Nucleus accumbens (tissue), 56 donors: ENCODE measurements around the gene MEF2D.

Experiments used
- DNase-seq, 56 donors: peaks; one replicate each; lab custom pipeline; 2025; lab: John Stamatoyannopoulos, UW

The MEF2D gene

DNA sequence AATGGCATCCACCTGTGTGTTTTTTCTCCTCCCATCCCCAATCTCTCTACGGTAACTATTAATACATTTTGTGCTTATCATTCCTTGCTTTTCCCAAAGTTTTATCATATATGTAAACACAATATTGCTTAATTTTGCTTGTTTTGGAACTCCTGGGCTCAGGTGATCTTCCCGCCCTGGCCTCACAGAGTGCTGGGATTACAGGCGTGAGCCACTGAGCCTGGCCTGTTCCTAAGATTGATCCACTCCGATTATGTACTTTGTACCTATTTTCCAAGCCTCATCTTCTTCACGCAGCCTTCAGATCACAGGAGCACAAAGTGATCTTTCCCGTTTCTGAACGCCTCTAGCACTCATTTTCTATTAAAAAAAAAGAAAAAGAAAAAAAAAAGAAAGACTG is 45.2 kb downstream of the MEF2D start:
- DNase-seq: no peak

DNA sequence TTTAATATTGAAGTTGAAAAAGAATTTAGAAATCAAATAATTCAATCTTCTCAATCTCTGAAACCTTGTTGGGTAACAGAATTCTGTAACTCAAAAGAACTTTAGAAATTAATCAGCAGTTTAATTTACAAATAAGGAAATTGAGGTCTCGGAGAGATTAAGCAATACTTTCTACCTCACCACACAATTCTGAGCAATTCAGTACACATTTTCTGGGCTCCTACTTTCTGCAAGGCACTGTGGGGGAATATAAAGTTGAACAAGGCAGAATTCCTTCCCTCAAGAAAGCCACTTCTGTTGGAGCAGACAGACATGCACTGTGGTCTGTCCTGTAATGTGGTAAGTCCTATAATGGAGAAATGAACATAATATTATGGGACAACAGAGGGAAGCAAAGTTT is 47.7 kb downstream of the MEF2D start:
- no peak for DNase-seq

DNA sequence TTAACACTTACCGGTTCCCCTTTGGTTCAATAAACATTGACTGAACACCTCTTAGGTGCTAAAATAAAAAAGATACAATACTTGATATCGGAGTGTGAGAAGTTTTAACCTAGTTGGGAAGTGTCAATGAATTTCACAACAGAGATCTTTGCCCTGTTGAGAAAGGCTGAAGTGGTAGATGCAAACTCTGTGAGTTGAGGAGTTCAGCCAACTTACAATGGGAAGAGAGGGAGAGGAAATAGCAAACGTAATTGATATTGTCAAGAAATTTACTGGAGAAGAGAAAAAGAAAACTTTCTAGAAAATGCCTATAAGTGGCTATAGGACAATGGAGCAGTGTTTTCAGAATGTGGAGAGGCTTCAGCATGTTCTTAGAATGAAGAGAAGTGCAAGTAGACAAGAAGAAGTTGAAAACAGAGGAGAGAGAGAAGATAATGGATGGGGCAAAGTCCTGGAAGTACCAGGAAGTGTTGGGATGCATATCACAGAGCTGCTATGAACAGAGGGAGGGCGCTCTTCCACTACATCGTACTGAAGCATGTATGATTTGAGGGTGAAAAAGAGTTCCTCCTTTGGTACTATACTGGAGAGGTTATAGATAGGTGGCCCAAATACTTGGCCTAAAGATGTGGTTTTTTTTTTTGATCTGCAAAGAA is 48.9 kb downstream of the MEF2D start:
- DNase-seq: no peak

DNA sequence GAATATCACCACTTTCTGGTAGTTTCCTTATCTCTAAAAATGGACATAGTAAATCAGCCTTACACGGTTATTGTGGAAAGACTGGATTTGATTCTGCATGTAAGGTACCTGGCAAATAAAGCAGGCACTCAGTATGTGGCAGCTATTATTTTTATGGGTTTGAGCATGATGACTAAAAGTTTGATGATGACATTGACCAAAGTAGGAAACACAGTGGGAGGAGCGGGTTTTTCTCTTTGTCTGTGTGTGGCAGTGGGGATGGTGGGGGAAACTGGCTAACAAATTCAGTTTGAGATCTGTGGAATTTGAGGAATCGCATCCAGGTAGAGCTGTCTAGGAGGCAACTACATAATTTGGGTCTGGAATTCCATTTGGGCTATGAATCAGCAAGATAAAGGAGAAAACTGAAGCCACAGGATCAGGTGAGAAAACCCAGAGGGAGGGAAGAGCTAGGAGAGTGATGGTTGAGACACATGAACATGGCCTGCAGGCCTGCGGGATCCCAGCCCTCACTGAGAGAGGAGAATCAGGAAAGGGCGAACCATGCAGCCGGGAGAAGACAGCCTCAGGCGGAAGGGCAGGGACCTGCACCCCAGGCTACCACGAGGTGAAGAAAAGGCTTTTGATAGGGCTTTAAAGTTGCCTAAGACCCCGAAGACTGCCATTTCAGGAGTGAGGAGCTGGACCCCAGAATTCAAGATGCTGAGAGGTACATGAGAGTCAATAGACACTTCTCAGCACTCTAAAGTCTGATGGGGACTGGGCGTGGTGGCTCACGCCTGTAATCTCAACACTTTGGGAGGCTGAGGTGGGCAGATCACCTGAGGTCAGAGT is 52.2 kb downstream of the MEF2D start:
- DNase-seq: no peak

DNA sequence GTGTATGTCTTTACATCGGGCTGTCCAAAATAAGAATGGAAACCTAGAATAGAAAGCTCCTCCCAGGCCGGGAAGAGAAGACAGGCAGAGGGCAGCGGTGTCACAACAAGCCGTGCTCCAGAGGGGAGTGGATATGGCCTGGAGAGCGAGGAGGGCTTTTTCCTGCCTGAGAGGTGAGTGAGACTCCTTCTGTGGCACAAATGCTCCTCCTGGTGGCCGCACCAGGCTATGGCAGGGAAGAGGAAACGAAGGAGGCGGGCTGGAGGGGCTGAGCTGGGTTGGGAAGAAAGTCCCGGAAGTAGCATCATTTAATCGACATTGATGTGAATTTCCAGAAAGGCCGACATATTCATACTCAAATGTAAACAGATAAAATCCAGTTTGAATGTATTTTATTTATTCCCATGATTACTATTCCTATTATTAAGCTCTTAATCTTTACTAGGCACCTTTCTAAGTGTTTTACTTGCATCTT is 54.7 kb downstream of the MEF2D start:
- DNase-seq: peak in 50 of 56 donors; percentile 30 to 89 (median 71)

DNA sequence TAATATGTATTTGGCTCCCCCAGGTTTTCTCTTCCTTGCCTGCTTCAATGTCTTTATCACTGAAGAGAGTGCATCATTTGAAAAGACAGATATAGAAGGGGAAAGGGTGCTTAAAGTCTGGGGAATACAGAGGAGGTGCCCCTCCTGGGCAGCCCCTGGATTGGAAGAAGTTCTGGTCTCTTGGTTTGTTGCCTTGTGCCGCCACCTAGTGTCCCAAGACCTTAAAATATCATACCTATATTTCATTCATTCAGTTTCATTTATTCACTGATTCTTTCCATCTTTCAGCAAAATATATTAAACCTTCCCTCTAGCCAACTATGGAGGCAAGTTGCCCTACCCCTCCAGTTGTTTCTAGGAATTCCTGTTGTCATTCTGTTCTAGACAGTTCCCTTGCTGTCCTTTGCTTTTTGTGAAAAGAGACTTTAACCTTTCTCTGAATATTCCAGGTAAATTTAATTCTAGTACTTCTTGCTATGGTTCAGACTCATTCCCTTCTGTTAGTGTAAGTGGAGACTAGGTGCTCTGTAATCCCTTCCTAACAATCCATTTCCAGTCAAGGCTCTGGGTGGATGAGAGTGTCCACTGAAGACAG is 56.1 kb downstream of the MEF2D start:
- DNase-seq: peak in 12 of 56 donors; percentile 18 to 60 (median 35)

DNA sequence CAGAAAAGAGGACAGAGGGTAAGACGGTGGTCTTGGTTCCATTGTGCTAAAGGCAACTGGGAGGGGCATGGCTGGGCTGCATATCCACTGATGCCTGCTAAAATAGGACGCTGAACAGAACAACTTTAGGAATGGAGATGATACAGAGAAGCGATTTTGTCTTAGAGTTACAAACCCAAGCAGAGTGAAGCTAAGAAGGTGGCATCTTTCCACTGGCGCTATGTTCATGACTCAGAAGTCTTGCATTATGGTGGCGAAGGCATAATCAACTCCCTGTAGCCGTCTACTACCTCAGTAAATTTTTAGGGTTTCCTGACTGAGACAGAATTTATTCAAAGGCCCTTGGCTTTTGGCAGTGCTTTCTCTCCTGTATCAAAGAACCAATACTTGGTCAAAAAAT is 57.3 kb downstream of the MEF2D start:
- no peak for DNase-seq

DNA sequence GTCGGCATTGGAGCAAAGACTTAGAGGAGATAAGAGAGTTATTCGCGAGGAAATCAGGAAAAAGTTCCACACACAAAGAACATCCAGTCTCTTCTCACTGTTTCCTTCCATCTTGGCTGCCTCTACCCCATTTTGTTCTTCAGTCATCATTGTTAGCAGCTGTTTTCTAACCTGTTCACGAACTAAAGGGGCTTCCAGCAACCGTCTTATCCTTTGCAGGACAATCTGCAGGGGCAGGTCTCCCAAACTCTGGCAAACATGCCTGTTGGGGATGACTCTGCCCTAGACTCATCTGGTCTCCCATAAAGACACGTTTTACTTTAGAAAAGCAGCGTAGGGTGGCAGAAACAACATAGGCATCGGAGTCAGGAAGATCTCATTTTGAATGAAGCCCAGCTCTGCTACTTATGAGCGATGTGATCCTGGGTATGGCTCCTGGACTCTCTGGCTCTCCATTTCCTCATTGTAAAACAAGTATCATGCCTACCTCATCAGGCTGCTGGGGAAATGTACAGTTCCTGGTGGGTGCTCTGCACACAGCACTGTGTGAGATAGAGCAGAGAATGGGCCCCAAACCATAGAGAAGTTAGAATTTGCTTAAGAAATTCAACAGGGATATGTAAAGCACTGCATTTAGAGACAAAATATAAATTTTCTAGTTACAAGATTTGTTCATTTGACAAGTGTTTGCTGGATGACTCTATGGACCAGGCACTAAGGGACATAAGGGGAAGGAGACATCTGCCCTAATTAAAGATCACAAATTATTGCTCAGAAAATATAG is 59.7 kb downstream of the MEF2D start:
- DNase-seq: no peak

DNA sequence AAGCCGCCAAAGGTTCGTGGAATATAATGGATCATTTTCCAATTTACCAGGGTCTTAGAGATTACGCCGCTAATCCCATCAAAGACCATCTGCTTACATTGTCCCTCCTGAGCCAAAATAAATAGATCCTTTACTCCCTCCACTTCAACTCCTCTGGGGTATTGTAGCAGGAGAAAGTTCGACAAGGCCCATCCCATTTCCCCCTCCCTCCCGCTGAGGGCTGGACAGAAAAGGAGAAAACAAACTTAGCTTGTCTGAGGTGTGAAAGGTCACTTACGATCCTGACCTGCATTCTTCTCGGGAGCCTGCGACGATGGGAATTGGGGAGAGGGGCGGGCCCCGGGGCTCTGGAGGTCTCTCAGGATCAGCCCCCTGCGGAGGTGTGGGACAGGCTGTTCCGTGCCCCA is 60.8 kb downstream of the MEF2D start:
- no peak for DNase-seq

DNA sequence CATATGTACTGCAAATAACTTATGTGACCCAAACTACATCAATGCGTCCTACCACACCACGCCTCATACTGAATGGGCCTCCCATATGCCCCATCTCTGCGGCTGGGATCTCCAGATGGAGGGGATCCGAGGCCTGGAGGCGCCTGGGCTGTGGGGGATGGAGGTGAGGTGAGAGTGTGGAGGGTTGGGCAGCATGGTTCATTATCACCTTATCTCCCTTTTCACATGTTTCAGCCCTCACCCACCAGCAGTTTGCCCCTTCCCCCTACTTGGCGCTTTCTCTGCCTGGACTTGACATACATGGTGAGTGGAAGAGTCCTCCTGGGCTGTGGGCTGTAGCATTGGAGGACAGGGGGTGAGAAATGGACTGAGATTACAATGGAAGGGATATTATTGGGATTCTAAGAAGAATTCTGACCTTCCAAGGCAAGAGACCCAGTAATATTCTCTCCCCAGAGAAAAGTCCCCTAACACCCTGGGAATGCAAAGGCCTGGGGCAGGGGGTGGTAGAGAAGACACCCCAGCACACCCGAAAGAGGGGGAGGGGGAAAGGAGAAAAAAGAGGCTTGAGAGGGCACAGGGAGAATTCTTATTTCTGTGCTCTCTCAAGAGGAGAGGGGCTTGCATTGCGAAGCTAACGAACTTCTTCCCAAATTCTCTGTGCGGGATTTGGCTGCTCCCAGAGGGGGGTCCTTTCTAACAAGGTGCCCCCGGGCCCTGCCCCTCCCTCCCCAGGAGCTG is 61.4 kb downstream of the MEF2D start:
- DNase-seq: no peak

DNA sequence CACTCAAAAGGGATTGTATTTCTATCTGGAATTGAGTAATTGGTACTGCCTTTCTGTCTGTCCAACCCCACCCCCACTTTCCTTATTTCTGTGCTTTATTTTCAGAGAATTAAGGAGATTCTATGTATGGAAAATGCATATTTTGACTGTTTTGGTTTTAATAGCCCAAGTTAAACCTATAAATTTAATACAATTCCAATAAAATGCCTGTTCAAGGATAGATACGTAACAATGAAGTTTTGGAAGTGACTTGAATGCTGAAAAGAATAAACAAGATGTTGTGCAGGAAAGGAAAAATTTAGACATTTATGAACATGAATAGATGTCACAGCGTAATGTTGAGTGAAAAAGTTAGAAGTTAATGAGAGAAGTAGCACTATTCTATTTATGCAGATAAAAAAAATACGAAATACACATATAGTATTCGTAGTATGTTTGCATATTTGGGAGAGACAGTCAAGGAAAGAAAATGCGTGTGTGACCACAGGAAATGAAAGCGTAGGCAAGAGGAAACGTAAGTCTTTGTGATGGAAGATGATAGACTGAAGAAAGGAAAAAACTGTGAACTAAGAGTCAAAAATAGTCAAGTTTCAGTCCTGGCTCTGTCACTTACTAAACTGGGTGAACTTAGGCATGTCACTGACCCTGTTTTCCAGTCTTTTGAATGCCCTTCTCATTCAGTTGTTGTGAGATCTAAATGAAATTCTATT is 62.1 kb downstream of the MEF2D start:
- DNase-seq: no peak

DNA sequence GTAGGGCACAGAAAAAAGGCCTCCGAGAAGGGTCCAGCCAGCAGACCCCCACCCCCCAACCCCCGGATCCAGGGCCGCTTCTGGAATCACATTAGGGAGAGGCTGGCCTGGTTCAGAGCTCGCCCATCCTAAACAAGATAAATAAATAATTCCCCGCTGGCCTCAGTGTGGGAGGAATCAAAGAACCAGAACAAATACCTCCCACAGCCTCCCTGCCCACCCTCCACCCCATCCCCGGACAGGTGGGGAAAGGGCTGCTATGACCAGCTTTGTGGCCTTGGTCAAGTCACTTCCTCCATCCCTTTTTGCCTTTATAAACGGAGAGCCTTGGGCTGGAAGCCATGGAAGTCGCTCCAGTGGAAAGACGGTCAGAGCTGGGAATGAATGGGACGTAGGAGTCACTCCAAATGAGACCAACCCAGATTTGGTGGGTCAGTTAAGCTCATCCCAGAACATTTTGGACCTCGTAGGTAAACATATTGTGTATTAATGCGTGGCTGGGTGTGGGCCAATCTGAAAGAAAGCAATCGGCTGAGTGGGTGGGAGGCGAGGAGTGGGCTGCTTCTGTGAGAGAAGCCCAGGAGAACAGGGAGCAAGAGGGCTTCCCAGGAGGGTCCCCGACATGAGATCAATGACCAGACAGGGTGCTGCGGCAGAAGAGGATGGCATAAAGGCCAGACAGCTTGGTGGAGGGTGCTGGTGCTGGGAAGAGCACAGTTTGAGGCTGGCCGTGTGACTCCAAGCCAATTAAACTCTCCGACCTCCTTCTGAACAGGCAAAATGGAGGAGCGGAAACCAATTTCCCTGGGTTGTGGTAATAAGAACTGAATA is 63.3 kb downstream of the MEF2D start:
- no peak for DNase-seq

DNA sequence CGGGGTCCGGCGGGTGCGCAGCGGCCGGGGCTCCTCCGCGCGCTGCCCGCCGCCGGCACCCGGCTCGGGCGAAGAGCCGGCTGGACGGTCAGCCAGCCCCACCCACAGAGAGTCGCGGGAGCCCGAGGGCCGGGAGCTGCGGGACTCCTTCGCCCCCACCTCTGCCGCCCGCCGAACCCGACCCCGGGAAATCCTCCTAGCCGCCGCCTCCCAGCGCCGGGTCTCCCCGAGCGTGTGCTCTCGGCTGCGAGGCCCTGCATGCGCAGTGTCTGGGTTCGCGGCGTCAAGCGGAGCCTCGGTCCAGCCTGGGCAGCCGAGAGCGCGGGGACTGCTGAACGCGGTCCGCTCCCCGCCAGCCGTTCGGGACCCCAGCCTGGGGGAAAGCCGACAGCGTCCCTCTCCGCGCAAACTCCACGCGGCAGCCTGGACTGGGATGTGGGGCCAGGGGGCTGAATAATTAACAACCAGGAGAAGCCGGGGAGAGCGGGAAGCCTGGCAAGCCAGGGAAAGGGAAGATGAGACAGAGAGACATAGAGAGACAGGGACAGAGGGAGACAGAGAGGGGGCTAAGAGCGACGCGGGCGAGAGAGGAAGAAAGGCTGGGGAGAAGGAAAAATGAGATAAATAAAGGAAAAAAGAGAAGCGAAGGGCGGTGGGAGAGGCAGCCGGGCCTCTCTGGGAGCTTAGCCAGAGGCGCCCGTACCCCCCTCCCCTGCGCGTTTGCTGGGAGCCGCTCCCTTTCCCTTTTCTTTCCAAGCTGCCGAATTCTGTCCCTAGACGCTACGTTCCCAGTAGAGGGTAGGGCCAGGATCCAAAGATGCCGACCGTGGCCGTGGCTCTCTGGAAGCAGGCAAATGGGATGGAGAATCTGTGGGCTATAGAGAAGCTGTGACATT is 64.2 kb downstream of the MEF2D start:
- peak in 27 of 56 donors; percentile 21 to 75 (median 36) for DNase-seq

DNA sequence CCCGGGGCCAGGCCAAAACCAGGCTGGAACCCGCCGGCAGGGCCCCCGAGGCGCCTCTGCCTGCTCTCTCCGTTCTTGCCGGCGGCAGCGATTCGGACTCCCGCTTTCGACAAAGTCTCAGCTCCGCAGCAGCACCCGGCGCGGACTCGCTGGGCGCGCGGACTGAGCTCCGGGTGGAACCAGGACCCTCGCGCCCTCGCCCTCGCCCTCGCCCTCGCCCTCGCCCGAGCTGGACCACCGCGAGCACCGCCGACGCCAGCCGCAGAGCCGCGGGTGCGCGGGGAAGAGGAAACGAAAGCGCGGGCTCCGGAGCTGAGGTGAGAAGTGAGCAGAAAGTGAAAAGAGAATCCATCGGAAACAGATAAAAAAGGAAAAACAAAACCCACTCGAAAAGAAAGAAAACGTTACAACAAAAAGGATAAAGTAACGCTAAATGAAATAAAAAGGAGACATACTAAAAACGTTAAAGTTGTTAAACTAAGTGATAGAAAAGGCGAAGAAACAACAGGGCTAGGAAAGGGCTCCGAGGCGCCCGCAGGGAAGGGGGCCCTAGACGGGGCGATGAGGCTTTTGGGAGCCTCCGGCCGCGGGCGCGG is 64.9 kb downstream of the MEF2D start:
- no peak for DNase-seq

DNA sequence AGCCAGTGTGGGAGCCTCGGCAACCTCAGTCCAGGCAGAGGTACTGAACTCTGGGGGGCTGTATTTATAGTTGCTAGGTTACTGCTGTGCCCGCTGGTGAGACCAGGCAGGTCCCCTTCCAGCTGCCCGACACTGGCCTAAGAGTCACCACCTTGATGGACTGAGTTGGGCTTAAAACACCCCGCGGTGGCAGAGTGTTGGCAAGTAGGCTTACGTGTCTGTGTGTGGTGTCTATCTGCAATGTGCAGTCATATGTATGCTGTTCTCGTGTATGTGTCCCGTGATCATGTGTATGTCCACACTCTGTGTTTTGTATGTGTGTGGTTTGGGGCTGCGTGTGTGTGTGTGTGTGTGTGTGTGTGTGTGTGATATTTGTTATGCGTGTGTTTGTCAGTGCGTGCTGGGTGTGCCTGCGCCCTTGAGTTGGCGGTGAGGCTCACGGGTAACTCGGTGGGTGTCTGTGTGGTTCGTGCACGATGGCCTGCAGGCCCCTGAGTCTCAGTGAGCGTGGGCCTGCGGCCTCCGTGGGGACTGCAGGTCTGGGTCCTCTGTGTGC is 65.5 kb downstream of the MEF2D start:
- peak in 1 of 56 donors; percentile 30 for DNase-seq

DNA sequence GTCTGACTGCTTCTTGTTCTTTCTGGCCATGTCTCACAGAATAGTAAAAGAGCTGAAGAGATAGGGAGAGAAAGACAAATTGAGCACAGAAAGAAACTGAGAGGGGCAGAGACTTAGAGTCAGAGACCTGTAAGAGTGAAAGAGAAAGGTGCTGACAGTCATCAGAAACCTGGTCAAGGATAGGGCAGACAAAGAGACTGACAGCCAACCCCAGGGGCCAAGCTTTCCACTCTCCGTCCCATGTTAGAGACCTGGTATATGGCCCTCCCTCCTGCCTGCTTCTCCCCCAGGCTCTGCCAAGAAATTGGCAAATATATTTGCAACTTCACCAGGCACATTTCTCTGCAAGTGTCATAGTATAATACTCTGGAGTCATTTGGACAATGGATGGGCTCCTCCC is 67.0 kb downstream of the MEF2D start:
- no peak for DNase-seq

DNA sequence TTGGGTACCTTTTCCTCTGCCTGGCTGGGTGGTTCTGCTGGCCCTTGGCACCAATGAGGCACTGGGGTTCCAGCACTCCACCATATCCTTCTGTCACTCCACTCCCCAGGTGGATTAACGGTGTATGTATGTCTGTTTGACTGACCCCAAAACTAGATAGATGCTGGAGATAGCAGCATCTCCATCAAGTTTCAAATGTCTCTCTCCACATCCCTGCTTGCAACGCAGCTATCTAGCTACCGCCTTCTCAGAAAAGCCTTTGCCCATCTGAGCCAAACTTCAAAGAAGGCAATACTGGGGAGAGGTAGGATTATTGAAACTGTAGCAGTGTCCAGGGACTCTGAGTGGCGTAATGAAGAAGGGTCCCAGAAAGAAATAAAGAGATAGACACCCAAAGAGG is 67.5 kb downstream of the MEF2D start:
- DNase-seq: no peak
